GM12878 (cell line): ENCODE results near the gene ZNF544. TPM values are rescaled to one million over a fixed set of nuclear protein-coding genes. Genes with fewer than 3 reads are reported as not detected.

ENCODE experiments used
- BCL3 ChIP-seq: IDR thresholded peaks from 2 replicates; pipeline ENCODE4 v1.6.1; 2011; ENCODE audit warnings: borderline replicate concordance, low read depth, mild to moderate bottlenecking, moderate library complexity, low read length; ENCODE audit not compliant: insufficient read depth, poor library complexity, severe bottlenecking
- CHD2 ChIP-seq: IDR thresholded peaks from 2 replicates; pipeline ENCODE4 v1.6.1; 2011; ENCODE audit warnings: low read depth, low read length, improper control_type of control experiment, borderline replicate concordance
- ETV6 ChIP-seq, 2 experiments: fragments of 450-650 bp in 1 of 2; IDR thresholded peaks in 1 of 2; conservative IDR thresholded peaks in 1 of 2; 2 replicates each; pipeline ENCODE4 v1.6.1; 2014; ENCODE audit warnings: antibody characterized with exemption in 1 of 2, borderline replicate concordance in 1 of 2, low read depth in 1 of 2, mild to moderate bottlenecking in 1 of 2, moderate library complexity in 1 of 2
- JUNB ChIP-seq: IDR thresholded peaks from 2 replicates; pipeline ENCODE4 v1.6.1; 2016; ENCODE audit warnings: antibody characterized with exemption, mild to moderate bottlenecking
- PKNOX1 ChIP-seq: fragments of 450-650 bp; IDR thresholded peaks from 2 replicates; pipeline ENCODE4 v1.6.1; 2016; ENCODE audit warnings: mild to moderate bottlenecking
- PRDM15 ChIP-seq: fragments of 450-650 bp; formaldehyde crosslinking; IDR thresholded peaks from 2 replicates; pipeline ENCODE4 v1.4.0; 2020; ENCODE audit warnings: mild to moderate bottlenecking, moderate library complexity
- SMC3 ChIP-seq: IDR thresholded peaks from 2 replicates; pipeline ENCODE4 v1.6.1; 2011; ENCODE audit warnings: low read length, improper control_type of control experiment, borderline replicate concordance
- SPI1 ChIP-seq: IDR thresholded peaks from 2 replicates; pipeline ENCODE4 v1.6.1; 2011; ENCODE audit warnings: low read depth, mild to moderate bottlenecking, low read length, moderate library complexity, borderline replicate concordance; ENCODE audit not compliant: insufficient read depth
- STAT1 ChIP-seq: fragments of 450-650 bp; conservative IDR thresholded peaks from 2 replicates; pipeline ENCODE4 v1.6.1; 2014; ENCODE audit warnings: antibody characterized with exemption, mild to moderate bottlenecking
- polyA plus RNA-seq, 11 experiments: library from polyadenylated mRNA; depleted of rRNA in 4 of 11; unstranded in 6 of 11; stranded (reverse) in 5 of 11; fragments of >200 nt; fragmentation: Nextera tagmentation in 4 of 11; fragmentation: Illumina TruSeq in 1 of 11; extraction: Ambion mirVana in 4 of 11; extraction: Trizol in 1 of 11; gene quantifications; 1 replicate in 1 of 11; 2 replicates in 10 of 11; pipeline versions ENCODE4 v1.2.1 to v1.2.3, GENCODE V29; 2011 to 2016; ENCODE audit warnings: inconsistent platforms in 2 of 11, missing spikeins in 2 of 11, low read depth in 1 of 11
- total RNA-seq, 4 experiments: library from RNA; depleted of rRNA in 3 of 4; stranded (reverse); fragments of >200 nt in 3 of 4; fragmentation: Illumina TruSeq in 1 of 4; extraction: Trizol in 1 of 4; gene quantifications; 2 replicates each; pipeline versions ENCODE4 v1.2.1 to v1.2.3, GENCODE V29; 2013 to 2021

ZNF544 gene
- total and polyA plus RNA-seq, 10 of the 15 experiments (the other 5 are each of a cell fraction or from before 2014, with no cell fraction given): 27.3 to 70.1 (median 42.6) TPM

GRCh38 chr19:58291943-58292342, 63.2 kb downstream of the ZNF544 start (continued):
- no peak for TF ChIP-seq PKNOX1
- no peak for TF ChIP-seq STAT1
- TF ChIP-seq CHD2: no peak
- no peak for TF ChIP-seq SPI1
- TF ChIP-seq PRDM15 (CRISPR knock-in tag): no peak
- TF ChIP-seq ETV6 (conservative IDR thresholded peaks at IDR 0.05 in 1 of 2, IDR thresholded peaks at IDR 0.05 in 1 of 2; ENCODE audit: borderline replicate concordance in 1 of 2, low read depth in 1 of 2): no peak
- no peak for TF ChIP-seq JUNB
- TF ChIP-seq SMC3: no peak
- no peak for TF ChIP-seq BCL3
